ENCODE data around the gene RPL3. TPM values are rescaled to one million over a fixed set of nuclear protein-coding genes. Genes with fewer than 3 reads are reported as not detected.

Gene RPL3
- total RNA-seq, 1 experiment from 2014 or later, result 3,009 TPM

GRCh38 chr22:39344046-39344390, 24.6 kb upstream of the RPL3 start (continued):
- TF ChIP-seq ATF2 (CRISPR knock-in tag; IDR thresholded peaks at IDR 0.05; ENCODE audit: borderline replicate concordance, low read depth) (no peak), SP1 (CRISPR knock-in tag; conservative IDR thresholded peaks at IDR 0.05) (no peak)

GRCh38 chr22:39343259-39344045, 24.0 kb upstream of the RPL3 start:
- Mint-ChIP-seq H3K36me3 (no peaks in the 10 kb centered on the region), H3K9me3 (no peaks in the 10 kb centered on the region), H3K27me3 (ENCODE audit: low read depth) (peaks cover 3% of the 10 kb centered on the region), H3K4me1 (peaks cover 18% of the 10 kb centered on the region), H3K27ac (no peak overlapping the region), H3K4me3 (no peak overlapping the region)
- ChIA-PET POLR2A (interaction anchor here (0.9 to 2.0 kb wide), 3 partner anchors 9 to 24 kb away, joined by 3 to 13 read pairs (median 5); partner anchors contain the start of gene RPL3), CTCF (interaction anchor here (0.5 to 4.3 kb wide), 46 partner anchors 10 to 574 kb away, joined by 3 to 64 read pairs (median 6); partner anchors contain the start of genes MIEF1, RPL3 and TAB1)
- peak; percentile 95 for ATAC-seq
- DNase-seq (ENCODE audit: low spot score), result peak; percentile 77
- TF ChIP-seq ATF2 (CRISPR knock-in tag; IDR thresholded peaks at IDR 0.05; ENCODE audit: borderline replicate concordance, low read depth) (no peak), CTCF (IDR thresholded peaks at IDR 0.05) (0 out of 2 replicates have a peak, but pooled peaks have one; percentile 11)

- H3K27me3 Mint-ChIP-seq (ENCODE audit: low read depth), result no peaks in the 10 kb centered on the region
- DNase-seq (ENCODE audit: low spot score), result no peak
- ChIA-PET CTCF (interaction anchor here (1.0 to 3.3 kb wide), 2 partner anchors 10 to 58 kb away, joined by 4 to 16 read pairs; partner anchors contain the start of gene TAB1), POLR2A (interaction anchor here (0.6 kb wide), 1 partner anchor 10 kb away, joined by 3 read pairs; no protein-coding TSS in a partner anchor)
- peaks cover 18% of the 10 kb centered on the region for H3K4me1 Mint-ChIP-seq
- H3K9me3 Mint-ChIP-seq, result no peaks in the 10 kb centered on the region
- ATAC-seq, result no peak
- no peak overlapping the region for H3K4me3 Mint-ChIP-seq
- no peaks in the 10 kb centered on the region for H3K36me3 Mint-ChIP-seq
- H3K27ac Mint-ChIP-seq, result peak overlapping the region; percentile 87; the same call in 1 of the 2 replicates
- TF ChIP-seq IRF1 (CRISPR knock-in tag; IDR thresholded peaks at IDR 0.05) (no peak), PRDM15 (CRISPR knock-in tag; IDR thresholded peaks at IDR 0.05) (no peak), RELA (CRISPR knock-in tag; IDR thresholded peaks at IDR 0.05; ENCODE audit: borderline replicate concordance) (no peak), GABPB1 (CRISPR knock-in tag; IDR thresholded peaks at IDR 0.05) (no peak), TEAD1 (CRISPR knock-in tag; IDR thresholded peaks at IDR 0.05) (no peak), ZNF219 (CRISPR knock-in tag; IDR thresholded peaks at IDR 0.05; ENCODE audit: borderline replicate concordance) (no peak), MAX (CRISPR knock-in tag; IDR thresholded peaks at IDR 0.05) (no peak), EMX1 (CRISPR knock-in tag; IDR thresholded peaks at IDR 0.05) (no peak), HMGA2 (CRISPR knock-in tag; IDR thresholded peaks at IDR 0.05) (no peak), ZNF396 (CRISPR knock-in tag; IDR thresholded peaks at IDR 0.05; ENCODE audit: borderline replicate concordance) (no peak), OVOL2 (CRISPR knock-in tag; IDR thresholded peaks at IDR 0.05; ENCODE audit: borderline replicate concordance) (no peak), TEAD4 (CRISPR knock-in tag; IDR thresholded peaks at IDR 0.05) (no peak), ZNF281 (CRISPR knock-in tag; IDR thresholded peaks at IDR 0.05) (no peak), ELF4 (CRISPR knock-in tag; IDR thresholded peaks at IDR 0.05; ENCODE audit: low read depth) (no peak)
Observed at GRCh38 chr22:39341179-39341578, 21.8 kb upstream of the RPL3 start.
